HL-60 (cell line): ENCODE data around the gene KLHL24.

Experiments used
- DNase-seq, 2 experiments: peaks; one replicate each; pipeline ENCODE4 v3.0.0-alpha.2; 2010 to 2020; ENCODE audit warnings: low read depth in 1 of 2, low spot score in 1 of 2
- H3K27ac ChIP-seq: fragments of 250-450 bp; sonication (Bioruptor Pico); replicated peaks from 2 replicates; pipeline ENCODE4 v1.5.1; 2020; ENCODE audit warnings: mild to moderate bottlenecking, moderate library complexity
- H3K27me3 ChIP-seq: fragments of 250-450 bp; sonication (Bioruptor Pico); 2 replicates; pipeline ENCODE4 v1.5.1; 2021; ENCODE audit warnings: mild to moderate bottlenecking, moderate library complexity; ENCODE audit not compliant: insufficient read depth, poor library complexity, severe bottlenecking
- H3K4me3 ChIP-seq: replicated peaks from 2 replicates; pipeline ENCODE4 v1.5.1; 2011; ENCODE audit warnings: mild to moderate bottlenecking, control low read depth, low read length; ENCODE audit not compliant: insufficient read depth
- GABPA ChIP-seq: IDR thresholded peaks from 2 replicates; pipeline ENCODE4 v1.6.1; 2012; ENCODE audit warnings: low read depth
- POLR2AphosphoS5 ChIP-seq: IDR thresholded peaks from 2 replicates; pipeline ENCODE4 v1.6.1; 2012; ENCODE audit warnings: low read depth
- REST ChIP-seq: IDR thresholded peaks from 2 replicates; pipeline ENCODE4 v1.6.1; 2012; ENCODE audit warnings: low read depth; ENCODE audit not compliant: insufficient replicate concordance
- SPI1 ChIP-seq: IDR thresholded peaks from 2 replicates; pipeline ENCODE4 v1.6.1; 2012; ENCODE audit warnings: low read depth, mild to moderate bottlenecking, borderline replicate concordance
- TF ChIP-seq, protein P1 (sequence below): IDR thresholded peaks from one replicate; pipeline ENCODE4 v1.5.1; 2011; ENCODE audit warnings: low read length, control low read depth, inconsistent platforms; ENCODE audit not compliant: insufficient read depth

The KLHL24 gene

GRCh38 chr3:183654727-183655126 lies 19.3 kb downstream of the KLHL24 start:
- no peak overlapping the region for H3K4me3 ChIP-seq
- H3K27me3 ChIP-seq: no peaks in the 10 kb centered on the region
- TF ChIP-seq SPI1 (no peak), REST (no peak)
- H3K27ac ChIP-seq: no peak overlapping the region
- no peak for DNase-seq

DNA sequence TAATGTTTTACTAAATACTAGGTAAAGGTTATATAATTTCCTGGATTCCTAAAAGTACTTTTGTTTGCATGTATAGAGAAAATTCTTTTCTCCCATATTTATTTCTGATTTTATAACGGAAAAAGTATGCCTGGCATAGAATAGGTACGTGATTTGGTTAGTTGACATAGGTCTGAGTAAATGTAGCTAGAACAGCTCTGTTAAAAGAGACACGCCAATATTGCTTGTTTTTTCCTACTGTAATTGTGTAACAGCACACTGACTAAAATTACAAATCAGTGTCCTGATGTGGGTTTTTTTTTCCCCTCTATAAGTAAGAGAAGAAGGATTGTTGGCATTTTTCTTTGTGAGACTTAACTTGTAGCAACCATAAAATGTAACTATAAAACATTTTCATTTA lies 26.7 kb downstream of the KLHL24 start:
- H3K27ac ChIP-seq: no peak overlapping the region
- H3K27me3 ChIP-seq: no peaks in the 10 kb centered on the region
- DNase-seq: no peak
- TF ChIP-seq POLR2AphosphoS5 (no peak), GABPA (no peak), SPI1 (no peak), REST (no peak)
- TF ChIP-seq, protein P1, sequence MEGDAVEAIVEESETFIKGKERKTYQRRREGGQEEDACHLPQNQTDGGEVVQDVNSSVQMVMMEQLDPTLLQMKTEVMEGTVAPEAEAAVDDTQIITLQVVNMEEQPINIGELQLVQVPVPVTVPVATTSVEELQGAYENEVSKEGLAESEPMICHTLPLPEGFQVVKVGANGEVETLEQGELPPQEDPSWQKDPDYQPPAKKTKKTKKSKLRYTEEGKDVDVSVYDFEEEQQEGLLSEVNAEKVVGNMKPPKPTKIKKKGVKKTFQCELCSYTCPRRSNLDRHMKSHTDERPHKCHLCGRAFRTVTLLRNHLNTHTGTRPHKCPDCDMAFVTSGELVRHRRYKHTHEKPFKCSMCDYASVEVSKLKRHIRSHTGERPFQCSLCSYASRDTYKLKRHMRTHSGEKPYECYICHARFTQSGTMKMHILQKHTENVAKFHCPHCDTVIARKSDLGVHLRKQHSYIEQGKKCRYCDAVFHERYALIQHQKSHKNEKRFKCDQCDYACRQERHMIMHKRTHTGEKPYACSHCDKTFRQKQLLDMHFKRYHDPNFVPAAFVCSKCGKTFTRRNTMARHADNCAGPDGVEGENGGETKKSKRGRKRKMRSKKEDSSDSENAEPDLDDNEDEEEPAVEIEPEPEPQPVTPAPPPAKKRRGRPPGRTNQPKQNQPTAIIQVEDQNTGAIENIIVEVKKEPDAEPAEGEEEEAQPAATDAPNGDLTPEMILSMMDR: no peak
- H3K4me3 ChIP-seq: no peak overlapping the region

DNA sequence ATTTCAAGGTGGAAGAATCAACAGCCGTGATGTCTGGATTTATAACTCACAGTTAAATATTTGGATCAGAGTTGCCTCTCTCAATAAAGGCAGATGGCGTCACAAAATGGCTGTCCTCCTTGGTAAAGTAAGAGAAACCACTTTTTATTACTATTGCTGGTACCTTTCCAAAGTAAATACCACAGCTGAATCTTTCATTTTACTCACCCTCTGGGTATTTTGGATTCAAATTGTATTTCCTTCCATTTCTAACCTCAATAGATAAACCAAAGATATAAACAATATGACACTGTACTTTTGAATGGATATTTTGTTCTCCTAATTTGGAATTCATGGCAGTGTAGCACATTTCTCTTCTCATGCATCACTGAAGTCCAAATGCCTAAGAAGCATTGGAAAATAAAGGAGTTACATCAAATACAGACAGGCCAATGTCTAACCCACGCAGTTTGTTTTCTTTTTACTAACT lies 29.5 kb downstream of the KLHL24 start:
- Histone ChIP-seq H3K27ac (no peak overlapping the region), H3K4me3 (no peak overlapping the region), H3K27me3 (no peaks in the 10 kb centered on the region)
- TF ChIP-seq GABPA (no peak), SPI1 (no peak), REST (no peak), POLR2AphosphoS5 (no peak)
- TF ChIP-seq, protein P1: no peak
- DNase-seq: no peak

DNA sequence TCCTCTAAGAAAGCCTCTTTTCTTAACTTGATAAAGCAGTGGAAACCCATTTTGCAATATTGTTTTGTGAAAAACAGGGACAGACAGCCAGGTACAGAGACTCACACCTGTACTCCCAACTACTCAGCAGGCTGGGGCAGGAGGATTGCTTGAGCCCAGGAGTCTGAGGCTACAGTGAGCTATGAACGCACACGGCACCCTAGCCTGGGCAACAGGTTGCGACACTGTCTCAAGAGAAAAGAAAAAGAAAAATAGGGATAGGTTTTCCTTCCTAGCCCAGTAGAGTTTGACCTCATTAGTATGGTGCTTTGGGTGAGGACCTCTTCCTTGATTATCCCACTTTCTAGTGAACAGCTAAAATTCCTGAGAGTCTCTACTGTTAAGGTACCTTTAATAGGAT lies 44.6 kb downstream of the KLHL24 start:
- DNase-seq: no peak
- H3K27ac ChIP-seq: no peak overlapping the region
- no peak overlapping the region for H3K4me3 ChIP-seq
- H3K27me3 ChIP-seq: no peaks in the 10 kb centered on the region
- TF ChIP-seq POLR2AphosphoS5 (no peak), REST (no peak), SPI1 (no peak), GABPA (no peak)
- TF ChIP-seq, protein P1: no peak
